IMR-90 (cell line): Measurements from ENCODE around the gene ZNF513. TPM values are rescaled to one million over a fixed set of nuclear protein-coding genes. Genes with fewer than 3 reads are reported as not detected.

Experiments
- ATAC-seq: fragments of 200-7000 bp; cut with Tn5 transposase; 2 replicates; pipeline ENCODE4 v1.9.1; 2020; ENCODE audit warnings: low read depth, mild to moderate bottlenecking, moderate library complexity
- BruUV-seq: library from RNA; stranded (reverse); fragments of 400-500 nt; replicated peaks from 2 replicates; lab custom pipeline; 2021; lab: Mats Ljungman, UMichigan
- CTCF ChIA-PET: fragments of 300-600 bp; formaldehyde crosslinking; extraction: SDS; loops from one replicate; lab custom pipeline; 2021; ENCODE audit warnings: antibody characterized with exemption; lab: Yijun Ruan, JAX
- POLR2A ChIA-PET: fragments of 300-600 bp; sonication (Branson Sonifier 250); formaldehyde crosslinking; loops from one replicate; lab custom pipeline; 2022; ENCODE audit warnings: antibody characterized with exemption; ENCODE audit not compliant: unreplicated experiment; lab: Charles Lee
- DNase-seq: peaks from one replicate; pipeline ENCODE4 v3.0.0; 2013
- H2AFZ ChIP-seq: replicated peaks from 2 replicates; pipeline ENCODE3; 2013; ENCODE audit warnings: low read length, mild to moderate bottlenecking; ENCODE audit not compliant: poor library complexity
- H2AK5ac ChIP-seq: 2 replicates; pipeline ENCODE4 v1.6.1; 2013; ENCODE audit warnings: low read depth, low read length, inconsistent platforms
- H2AK9ac ChIP-seq: replicated peaks from 2 replicates; pipeline ENCODE3; 2013; ENCODE audit warnings: mild to moderate bottlenecking, low read depth, low read length, moderate library complexity; ENCODE audit not compliant: poor library complexity
- H2BK120ac ChIP-seq: 2 replicates; pipeline ENCODE4 v1.6.1; 2013; ENCODE audit warnings: low read depth, low read length, inconsistent platforms
- H2BK15ac ChIP-seq: 3 replicates; pipeline ENCODE4 v1.6.1; 2013; ENCODE audit warnings: low read depth, low read length, inconsistent platforms
- H2BK20ac ChIP-seq: 2 replicates; pipeline ENCODE4 v1.6.1; 2013; ENCODE audit warnings: low read depth, mild to moderate bottlenecking, inconsistent platforms, low read length, moderate library complexity
- H2BK5ac ChIP-seq: 2 replicates; pipeline ENCODE4 v1.6.1; 2013; ENCODE audit warnings: mild to moderate bottlenecking, low read depth, low read length, inconsistent platforms; ENCODE audit not compliant: poor library complexity, severe bottlenecking
- H3K14ac ChIP-seq: replicated peaks from 2 replicates; pipeline ENCODE4 v1.6.1; 2013; ENCODE audit warnings: low read depth, low read length, inconsistent platforms
- H3K18ac ChIP-seq: 2 replicates; pipeline ENCODE4 v1.6.1; 2013; ENCODE audit warnings: low read depth, low read length, control low read depth
- H3K23ac ChIP-seq: 2 replicates; pipeline ENCODE4 v1.6.1; 2013; ENCODE audit warnings: low read depth, low read length, inconsistent platforms
- H3K27ac ChIP-seq: 2 replicates; pipeline ENCODE4 v1.5.1; 2013; ENCODE audit warnings: mild to moderate bottlenecking, control low read depth, low read length; ENCODE audit not compliant: insufficient read depth
- H3K27me3 ChIP-seq: 2 replicates; pipeline ENCODE4 v1.6.1; 2013; ENCODE audit warnings: low read length; ENCODE audit not compliant: control insufficient read depth, insufficient read depth
- H3K36me3 ChIP-seq: 2 replicates; pipeline ENCODE4 v1.6.1; 2013; ENCODE audit warnings: low read length, mixed read lengths; ENCODE audit not compliant: control insufficient read depth, insufficient read depth
- H3K4ac ChIP-seq: 2 replicates; pipeline ENCODE4 v1.6.1; 2013; ENCODE audit warnings: low read depth, low read length, inconsistent platforms
- H3K4me1 ChIP-seq: 2 replicates; pipeline ENCODE4 v1.6.1; 2013; ENCODE audit warnings: low read length, mixed read lengths; ENCODE audit not compliant: control insufficient read depth, insufficient read depth
- H3K4me2 ChIP-seq: 2 replicates; pipeline ENCODE4 v1.6.1; 2013; ENCODE audit warnings: low read depth, mild to moderate bottlenecking, control low read depth, low read length, moderate library complexity
- H3K4me3 ChIP-seq: 2 replicates; pipeline ENCODE4 v1.5.1; 2013; ENCODE audit warnings: low read depth, mild to moderate bottlenecking, control low read depth, low read length, moderate library complexity; ENCODE audit not compliant: insufficient read depth
- H3K56ac ChIP-seq: 2 replicates; pipeline ENCODE4 v1.6.1; 2013; ENCODE audit warnings: low read length, inconsistent platforms; ENCODE audit not compliant: insufficient read depth; ENCODE audit errors: extremely low read depth
- H3K79me1 ChIP-seq, 2 experiments: 2 replicates each; pipeline ENCODE4 v1.6.1; 2013; ENCODE audit warnings: low read length in 2 of 2, inconsistent platforms in 1 of 2, low read depth in 1 of 2
- H3K9ac ChIP-seq: 2 replicates; pipeline ENCODE4 v1.6.1; 2013; ENCODE audit warnings: low read depth, low read length, control low read depth
- H3K9me1 ChIP-seq: 2 replicates; pipeline ENCODE4 v1.6.1; 2013; ENCODE audit warnings: low read length, inconsistent platforms; ENCODE audit not compliant: insufficient read depth
- H3K9me3 ChIP-seq: 2 replicates; pipeline ENCODE4 v1.6.1; 2013; ENCODE audit warnings: low read length; ENCODE audit not compliant: control insufficient read depth, insufficient read depth
- H4K20me1 ChIP-seq: 2 replicates; pipeline ENCODE4 v1.6.1; 2013; ENCODE audit warnings: low read length, inconsistent platforms; ENCODE audit not compliant: insufficient read depth
- H4K5ac ChIP-seq: 2 replicates; pipeline ENCODE4 v1.6.1; 2013; ENCODE audit warnings: mild to moderate bottlenecking, low read depth, low read length, control low read depth
- H4K8ac ChIP-seq, 2 experiments: 2 replicates each; pipeline ENCODE4 v1.6.1; 2013; ENCODE audit warnings: low read depth in 2 of 2, low read length in 2 of 2, control low read depth in 1 of 2, inconsistent platforms in 1 of 2
- H4K91ac ChIP-seq: 2 replicates; pipeline ENCODE4 v1.6.1; 2013; ENCODE audit warnings: low read depth, low read length, inconsistent platforms; ENCODE audit not compliant: insufficient read depth
- BHLHE40 ChIP-seq: fragments of 150-350 bp; IDR thresholded peaks from 2 replicates; pipeline ENCODE4 v1.6.1; 2016; ENCODE audit warnings: mild to moderate bottlenecking, low read depth, low read length
- CEBPB ChIP-seq: IDR thresholded peaks from 2 replicates; pipeline ENCODE4 v1.6.1; 2012; ENCODE audit warnings: low read depth, low read length, improper control_type of control experiment
- CHD1 ChIP-seq: IDR thresholded peaks from 2 replicates; pipeline ENCODE4 v1.6.1; 2012; ENCODE audit warnings: low read depth, low read length, improper control_type of control experiment
- FOS ChIP-seq: fragments of 150-350 bp; IDR thresholded peaks from 2 replicates; pipeline ENCODE4 v1.6.1; 2016; ENCODE audit warnings: low read depth, low read length
- MAFK ChIP-seq: IDR thresholded peaks from 2 replicates; pipeline ENCODE4 v1.6.1; 2012; ENCODE audit warnings: low read depth, low read length, improper control_type of control experiment
- MAZ ChIP-seq: IDR thresholded peaks from 2 replicates; pipeline ENCODE4 v1.6.1; 2012; ENCODE audit warnings: low read depth, mild to moderate bottlenecking, low read length, improper control_type of control experiment, moderate library complexity, borderline replicate concordance
- MXI1 ChIP-seq: IDR thresholded peaks from 2 replicates; pipeline ENCODE4 v1.6.1; 2012; ENCODE audit warnings: low read depth, mild to moderate bottlenecking, low read length, moderate library complexity, borderline replicate concordance
- NFE2L2 ChIP-seq: fragments of 150-350 bp; IDR thresholded peaks from 2 replicates; pipeline ENCODE4 v1.6.1; 2016; ENCODE audit warnings: low read depth, mild to moderate bottlenecking, low read length
- POLR2A ChIP-seq: IDR thresholded peaks from 2 replicates; pipeline ENCODE4 v1.6.1; 2012; ENCODE audit warnings: mild to moderate bottlenecking, low read depth, low read length
- RAD21 ChIP-seq: IDR thresholded peaks from 2 replicates; pipeline ENCODE4 v1.6.1; 2012; ENCODE audit warnings: low read length, improper control_type of control experiment
- RCOR1 ChIP-seq: IDR thresholded peaks from 2 replicates; pipeline ENCODE4 v1.6.1; 2012; ENCODE audit warnings: mild to moderate bottlenecking, low read length, improper control_type of control experiment; ENCODE audit not compliant: insufficient replicate concordance
- RFX5 ChIP-seq: IDR thresholded peaks from 2 replicates; pipeline ENCODE4 v1.8.0; 2012; ENCODE audit warnings: low read depth, mild to moderate bottlenecking, low read length, moderate library complexity
- SMC3 ChIP-seq: fragments of 150-350 bp; IDR thresholded peaks from 2 replicates; pipeline ENCODE4 v1.6.1; 2016; ENCODE audit warnings: low read depth, mild to moderate bottlenecking, antibody characterized with exemption, low read length, moderate library complexity
- WGBS, 2 experiments: methylation state at CpG; one replicate each; pipeline versions ENCODE4 v1.1.5 to v1.1.7; 2013; ENCODE audit warnings: missing lambda C conversion rate in 2 of 2; ENCODE audit not compliant: insufficient read length in 1 of 2; ENCODE audit errors: extremely low coverage in 2 of 2; 5-methylcytosine and 5-hydroxymethylcytosine counted together
- dilution Hi-C: fragments of 300-500 bp; cut with HindIII; formaldehyde crosslinking; loops from one replicate; pipeline ENCODE4 v1.14.3; 2018; ENCODE audit warnings: low sequenced_read_pairs; ENCODE audit not compliant: unreplicated experiment
- in situ Hi-C: fragments of 300-500 bp; cut with MboI; formaldehyde crosslinking; loops from 3 replicates; pipeline ENCODE4 v1.14.3; 2019; ENCODE audit warnings: low sequenced_read_pairs, inconsistent platforms, mixed read lengths
- intact Hi-C: fragments of 100-400 bp; cut with micrococcal nuclease; formaldehyde crosslinking; loops from 2 replicates; pipeline ENCODE4 v1.10.0; 2022
- polyA plus RNA-seq, 3 experiments: library from polyadenylated mRNA; depleted of rRNA; stranded (reverse); fragments of >200 nt; gene quantifications; 2 replicates each; pipeline ENCODE4 v1.2.3, GENCODE V29; 2012; ENCODE audit warnings: low replicate concordance in 1 of 3
- total RNA-seq: library from RNA; depleted of rRNA; stranded (reverse); fragments of >200 nt; gene quantifications from 2 replicates; pipeline ENCODE4 v1.2.3, GENCODE V29; 2012
- TF ChIP-seq, protein P1 (sequence below): conservative IDR thresholded peaks from 2 replicates; pipeline ENCODE4 v1.5.1; 2012; ENCODE audit warnings: mild to moderate bottlenecking, low read depth, low read length, improper control_type of control experiment
- TF ChIP-seq, protein P2 (sequence below): fragments of 150-350 bp; IDR thresholded peaks from 2 replicates; pipeline ENCODE4 v1.6.1; 2017; ENCODE audit warnings: mild to moderate bottlenecking, antibody characterized with exemption, low read length, low read depth
- TF ChIP-seq, protein P3 (sequence below): fragments of 150-350 bp; IDR thresholded peaks from 2 replicates; pipeline ENCODE4 v1.6.1; 2016; ENCODE audit warnings: low read depth, mild to moderate bottlenecking, low read length, moderate library complexity, borderline replicate concordance

The ZNF513 gene
- total and polyA plus RNA-seq, 2 of the 4 experiments (the other 2 are of a cell fraction): 3.4 to 23.7 TPM

DNA sequence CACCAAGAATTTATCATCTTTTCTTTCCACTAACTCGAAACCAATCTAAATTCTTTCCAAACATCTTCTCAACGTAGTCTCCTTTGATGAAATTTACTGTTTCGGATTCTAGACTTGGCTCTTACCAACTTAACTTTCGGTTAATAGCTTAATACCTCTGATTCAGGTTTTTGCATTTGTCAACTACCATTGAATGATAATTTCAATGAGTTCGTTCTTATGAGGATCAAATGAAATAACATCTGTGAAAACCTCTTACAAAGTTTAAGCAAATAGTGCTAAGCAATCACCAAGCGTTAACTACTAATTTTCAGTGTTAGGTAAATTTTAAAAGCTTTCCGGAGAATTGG, 47.3 kb upstream of the ZNF513 start:
- H3K9ac ChIP-seq: peak overlapping the region; percentile 94
- ATAC-seq (no peak), DNase-seq (no peak)
- H3K56ac ChIP-seq: peak overlapping the region; percentile 53; the same call in 1 of the 2 replicates
- H3K4me1 ChIP-seq: peaks cover 8% of the 10 kb centered on the region
- H3K27me3 ChIP-seq: no peaks in the 10 kb centered on the region
- no peak overlapping the region for H4K91ac ChIP-seq
- peak overlapping the region; percentile 68 for H3K4me2 ChIP-seq
- POLR2A ChIA-PET: interaction anchor here (0.6 to 1.1 kb wide), 2 partner anchors 18 to 351 kb away, joined by 3 read pairs; partner anchors contain the start of gene PPM1G
- H3K9me1 ChIP-seq: 0 out of 2 replicates have a peak, but pooled peaks cover 3% of the 10 kb centered on the region
- no peak for TF ChIP-seq RFX5
- TF ChIP-seq, protein P1, sequence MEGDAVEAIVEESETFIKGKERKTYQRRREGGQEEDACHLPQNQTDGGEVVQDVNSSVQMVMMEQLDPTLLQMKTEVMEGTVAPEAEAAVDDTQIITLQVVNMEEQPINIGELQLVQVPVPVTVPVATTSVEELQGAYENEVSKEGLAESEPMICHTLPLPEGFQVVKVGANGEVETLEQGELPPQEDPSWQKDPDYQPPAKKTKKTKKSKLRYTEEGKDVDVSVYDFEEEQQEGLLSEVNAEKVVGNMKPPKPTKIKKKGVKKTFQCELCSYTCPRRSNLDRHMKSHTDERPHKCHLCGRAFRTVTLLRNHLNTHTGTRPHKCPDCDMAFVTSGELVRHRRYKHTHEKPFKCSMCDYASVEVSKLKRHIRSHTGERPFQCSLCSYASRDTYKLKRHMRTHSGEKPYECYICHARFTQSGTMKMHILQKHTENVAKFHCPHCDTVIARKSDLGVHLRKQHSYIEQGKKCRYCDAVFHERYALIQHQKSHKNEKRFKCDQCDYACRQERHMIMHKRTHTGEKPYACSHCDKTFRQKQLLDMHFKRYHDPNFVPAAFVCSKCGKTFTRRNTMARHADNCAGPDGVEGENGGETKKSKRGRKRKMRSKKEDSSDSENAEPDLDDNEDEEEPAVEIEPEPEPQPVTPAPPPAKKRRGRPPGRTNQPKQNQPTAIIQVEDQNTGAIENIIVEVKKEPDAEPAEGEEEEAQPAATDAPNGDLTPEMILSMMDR: no peak
- TF ChIP-seq, protein P2, sequence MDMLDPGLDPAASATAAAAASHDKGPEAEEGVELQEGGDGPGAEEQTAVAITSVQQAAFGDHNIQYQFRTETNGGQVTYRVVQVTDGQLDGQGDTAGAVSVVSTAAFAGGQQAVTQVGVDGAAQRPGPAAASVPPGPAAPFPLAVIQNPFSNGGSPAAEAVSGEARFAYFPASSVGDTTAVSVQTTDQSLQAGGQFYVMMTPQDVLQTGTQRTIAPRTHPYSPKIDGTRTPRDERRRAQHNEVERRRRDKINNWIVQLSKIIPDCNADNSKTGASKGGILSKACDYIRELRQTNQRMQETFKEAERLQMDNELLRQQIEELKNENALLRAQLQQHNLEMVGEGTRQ: no peak
- TF ChIP-seq RAD21: no peak
- no peak for TF ChIP-seq RCOR1
- TF ChIP-seq FOS: no peak
- no peak for TF ChIP-seq POLR2A
- no peak for TF ChIP-seq MAFK
- no peak for TF ChIP-seq SMC3
- no peak for TF ChIP-seq NFE2L2
- no peak for TF ChIP-seq MXI1
- TF ChIP-seq, protein P3, sequence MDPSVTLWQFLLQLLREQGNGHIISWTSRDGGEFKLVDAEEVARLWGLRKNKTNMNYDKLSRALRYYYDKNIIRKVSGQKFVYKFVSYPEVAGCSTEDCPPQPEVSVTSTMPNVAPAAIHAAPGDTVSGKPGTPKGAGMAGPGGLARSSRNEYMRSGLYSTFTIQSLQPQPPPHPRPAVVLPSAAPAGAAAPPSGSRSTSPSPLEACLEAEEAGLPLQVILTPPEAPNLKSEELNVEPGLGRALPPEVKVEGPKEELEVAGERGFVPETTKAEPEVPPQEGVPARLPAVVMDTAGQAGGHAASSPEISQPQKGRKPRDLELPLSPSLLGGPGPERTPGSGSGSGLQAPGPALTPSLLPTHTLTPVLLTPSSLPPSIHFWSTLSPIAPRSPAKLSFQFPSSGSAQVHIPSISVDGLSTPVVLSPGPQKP: no peak
- no peak for TF ChIP-seq BHLHE40
- no peak for TF ChIP-seq CHD1
- TF ChIP-seq CEBPB: no peak
- no peak for TF ChIP-seq MAZ
- H2BK120ac ChIP-seq: peak overlapping the region; percentile 75; the same call in 1 of the 2 replicates
- peak overlapping the region; percentile 81 for H2BK5ac ChIP-seq
- H3K79me1 ChIP-seq: peaks cover 0 to 31% of the 10 kb centered on the region in 2 experiments; a peak in 2 of 4 replicates
- peak overlapping the region; percentile 79 for H4K5ac ChIP-seq
- H3K9me3 ChIP-seq: no peaks in the 10 kb centered on the region
- no peak overlapping the region for H2AK9ac ChIP-seq
- no TSS peak for BruUV-seq
- no peak overlapping the region for H2AK5ac ChIP-seq
- dilution Hi-C loops: no loop called here
- H4K8ac ChIP-seq: peak overlapping the region; percentile 66 to 92
- peak overlapping the region; percentile 81; the same call in 1 of the 2 replicates for H3K4ac ChIP-seq
- no peaks in the 10 kb centered on the region for H3K36me3 ChIP-seq
- H3K27ac ChIP-seq: peak overlapping the region; percentile 94
- H2BK20ac ChIP-seq: no peak overlapping the region
- in situ Hi-C loops: no loop called here
- H4K20me1 ChIP-seq: peaks cover 36% of the 10 kb centered on the region
- no peak overlapping the region for H2BK15ac ChIP-seq
- peak overlapping the region; percentile 94 for H2AFZ ChIP-seq
- CTCF ChIA-PET: no interaction called here
- peak overlapping the region; percentile 87; the same call in 1 of the 2 replicates for H3K23ac ChIP-seq
- WGBS, 2 experiments: 60 to 100% methylated on average over 1 to 2 of the region's 7 CpGs
- peak overlapping the region; percentile 81 for H3K4me3 ChIP-seq
- H3K14ac ChIP-seq: peak overlapping the region; percentile 92
- intact Hi-C loops: loop anchor here (1.0 kb wide), 1 partner anchor 19 kb away; the partner anchor contains the start of gene PPM1G
- H3K18ac ChIP-seq: peak overlapping the region; percentile 46
